Measurements from ENCODE around the gene CBLB.

Gene CBLB

DNA sequence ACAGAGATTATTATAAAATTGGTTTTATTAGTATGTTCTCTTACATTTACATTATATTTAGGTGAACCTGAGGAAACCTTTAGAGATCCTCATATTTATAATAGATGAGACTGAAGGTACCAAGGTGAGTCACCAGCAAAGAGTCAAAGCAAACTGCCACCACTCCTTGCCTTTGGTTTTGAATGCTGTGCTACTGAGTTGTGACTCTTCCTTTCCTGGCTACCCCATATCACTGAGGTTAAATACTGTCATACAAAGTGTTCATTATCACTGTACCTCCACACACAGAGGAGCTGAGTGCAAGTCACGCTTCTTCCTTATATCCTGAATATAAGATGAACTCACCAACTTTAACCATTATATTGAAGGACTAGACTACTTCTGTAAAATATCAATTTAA is 168.2 kb downstream of the CBLB start:
- no peaks in the 10 kb centered on the region for H3K79me2 ChIP-seq (ENCODE audit: insufficient read depth, low read length)
- no peaks in the 10 kb centered on the region for H3F3A ChIP-seq (ENCODE audit: low read depth)
- H3K27me3 ChIP-seq (ENCODE audit: insufficient read depth, low read length, poor library complexity, severe bottlenecking) = no peaks in the 10 kb centered on the region
- H3K4me3 ChIP-seq (ENCODE audit: low read length, poor library complexity, severe bottlenecking) = no peak overlapping the region
- no peaks in the 10 kb centered on the region for H3K9me3 ChIP-seq (ENCODE audit: insufficient read depth, low read depth, low read length)
- H3K4me2 ChIP-seq (ENCODE audit: low read depth, low read length, poor library complexity, severe bottlenecking) = no peak overlapping the region
- H2AFZ ChIP-seq (ENCODE audit: low read length) = no peak overlapping the region
- no peaks in the 10 kb centered on the region for H3K4me1 ChIP-seq (ENCODE audit: insufficient read depth, low read length, poor library complexity, severe bottlenecking)
- H3K9ac ChIP-seq (ENCODE audit: low read depth, low read length, poor library complexity, severe bottlenecking) = no peak overlapping the region
- peaks cover 9% of the 10 kb centered on the region; the same call in 1 of the 2 replicates for H3K36me3 ChIP-seq (ENCODE audit: insufficient read depth, low read length)
- H3K9me2 ChIP-seq (replicated peaks; ENCODE audit: low read depth, low read length) = no peaks in the 10 kb centered on the region
- no peak for TF ChIP-seq EZH2phosphoT487 (IDR thresholded peaks at IDR 0.05; ENCODE audit: borderline replicate concordance)
- TF ChIP-seq, protein P1, sequence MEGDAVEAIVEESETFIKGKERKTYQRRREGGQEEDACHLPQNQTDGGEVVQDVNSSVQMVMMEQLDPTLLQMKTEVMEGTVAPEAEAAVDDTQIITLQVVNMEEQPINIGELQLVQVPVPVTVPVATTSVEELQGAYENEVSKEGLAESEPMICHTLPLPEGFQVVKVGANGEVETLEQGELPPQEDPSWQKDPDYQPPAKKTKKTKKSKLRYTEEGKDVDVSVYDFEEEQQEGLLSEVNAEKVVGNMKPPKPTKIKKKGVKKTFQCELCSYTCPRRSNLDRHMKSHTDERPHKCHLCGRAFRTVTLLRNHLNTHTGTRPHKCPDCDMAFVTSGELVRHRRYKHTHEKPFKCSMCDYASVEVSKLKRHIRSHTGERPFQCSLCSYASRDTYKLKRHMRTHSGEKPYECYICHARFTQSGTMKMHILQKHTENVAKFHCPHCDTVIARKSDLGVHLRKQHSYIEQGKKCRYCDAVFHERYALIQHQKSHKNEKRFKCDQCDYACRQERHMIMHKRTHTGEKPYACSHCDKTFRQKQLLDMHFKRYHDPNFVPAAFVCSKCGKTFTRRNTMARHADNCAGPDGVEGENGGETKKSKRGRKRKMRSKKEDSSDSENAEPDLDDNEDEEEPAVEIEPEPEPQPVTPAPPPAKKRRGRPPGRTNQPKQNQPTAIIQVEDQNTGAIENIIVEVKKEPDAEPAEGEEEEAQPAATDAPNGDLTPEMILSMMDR (conservative IDR thresholded peaks at IDR 0.05; ENCODE audit: low read length) = no peak
- H4K20me1 ChIP-seq (ENCODE audit: insufficient read depth, low read length, poor library complexity, severe bottlenecking) = no peaks in the 10 kb centered on the region

DNA sequence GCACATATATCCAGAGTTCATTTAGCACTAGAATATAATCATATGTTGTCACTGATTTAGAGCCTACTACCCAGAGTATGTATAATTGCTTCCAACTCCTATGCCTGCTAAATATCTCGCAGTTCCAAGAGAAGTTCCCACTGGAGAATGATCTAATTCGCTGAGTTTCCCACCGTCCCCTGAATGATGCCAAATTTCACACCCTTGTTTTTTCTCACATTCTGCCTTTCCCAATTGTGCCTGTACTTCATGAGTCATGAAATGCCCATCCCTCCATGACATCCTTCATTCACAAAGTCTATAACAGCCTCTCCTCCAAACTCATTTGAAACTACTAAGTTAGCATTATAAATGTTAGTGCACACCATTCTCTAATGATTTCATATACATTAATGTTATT is 177.2 kb downstream of the CBLB start:
- Histone ChIP-seq H3F3A (ENCODE audit: low read depth) (no peaks in the 10 kb centered on the region), H3K9me3 (ENCODE audit: insufficient read depth, low read depth, low read length) (no peaks in the 10 kb centered on the region)

DNA sequence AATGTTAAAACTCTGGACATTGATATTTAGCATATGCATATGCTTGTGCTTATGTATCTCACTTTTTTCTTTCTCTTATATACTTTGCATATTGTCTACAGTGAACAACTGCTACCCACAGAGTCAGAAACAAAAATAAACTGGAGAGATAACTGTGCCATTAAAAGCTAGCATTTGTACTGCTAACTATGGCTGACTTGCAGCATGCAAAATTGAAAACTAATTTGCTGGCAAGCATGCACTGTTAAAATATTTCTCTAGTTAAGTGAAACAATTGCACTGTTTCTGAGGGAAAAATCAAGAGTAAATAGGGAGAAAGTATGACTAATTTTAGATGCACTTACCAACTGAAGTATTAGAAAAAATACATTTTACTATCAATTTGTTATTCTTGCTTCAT is 177.8 kb downstream of the CBLB start:
- no peak for TF ChIP-seq EZH2phosphoT487 (IDR thresholded peaks at IDR 0.05; ENCODE audit: borderline replicate concordance)
- TF ChIP-seq, protein P1 (conservative IDR thresholded peaks at IDR 0.05; ENCODE audit: low read length) = no peak
- no peak overlapping the region for H3K4me2 ChIP-seq (ENCODE audit: low read depth, low read length, poor library complexity, severe bottlenecking)
- no peak overlapping the region for H3K9ac ChIP-seq (ENCODE audit: low read depth, low read length, poor library complexity, severe bottlenecking)
- no peak overlapping the region for H2AFZ ChIP-seq (ENCODE audit: low read length)
- H4K20me1 ChIP-seq (ENCODE audit: insufficient read depth, low read length, poor library complexity, severe bottlenecking) = no peaks in the 10 kb centered on the region
- H3K9me2 ChIP-seq (replicated peaks; ENCODE audit: low read depth, low read length) = no peaks in the 10 kb centered on the region
- H3K4me3 ChIP-seq (ENCODE audit: low read length, poor library complexity, severe bottlenecking) = no peak overlapping the region
- peaks cover 8% of the 10 kb centered on the region; the same call in 1 of the 2 replicates for H3K36me3 ChIP-seq (ENCODE audit: insufficient read depth, low read length)
- no peaks in the 10 kb centered on the region for H3K27me3 ChIP-seq (ENCODE audit: insufficient read depth, low read length, poor library complexity, severe bottlenecking)
- no peaks in the 10 kb centered on the region for H3K79me2 ChIP-seq (ENCODE audit: insufficient read depth, low read length)
- no peaks in the 10 kb centered on the region for H3K4me1 ChIP-seq (ENCODE audit: insufficient read depth, low read length, poor library complexity, severe bottlenecking)
- no peaks in the 10 kb centered on the region for H3F3A ChIP-seq (ENCODE audit: low read depth)
- no peaks in the 10 kb centered on the region for H3K9me3 ChIP-seq (ENCODE audit: insufficient read depth, low read depth, low read length)

More for the DNA sequence above, 177.2 kb downstream of the CBLB start:
- peaks cover 8% of the 10 kb centered on the region; the same call in 1 of the 2 replicates for H3K36me3 ChIP-seq (ENCODE audit: insufficient read depth, low read length)
- no peaks in the 10 kb centered on the region for H3K4me1 ChIP-seq (ENCODE audit: insufficient read depth, low read length, poor library complexity, severe bottlenecking)
- H3K4me3 ChIP-seq (ENCODE audit: low read length, poor library complexity, severe bottlenecking) = no peak overlapping the region
- no peak overlapping the region for H3K9ac ChIP-seq (ENCODE audit: low read depth, low read length, poor library complexity, severe bottlenecking)
- no peaks in the 10 kb centered on the region for H4K20me1 ChIP-seq (ENCODE audit: insufficient read depth, low read length, poor library complexity, severe bottlenecking)
- no peaks in the 10 kb centered on the region for H3K79me2 ChIP-seq (ENCODE audit: insufficient read depth, low read length)
- H3K27me3 ChIP-seq (ENCODE audit: insufficient read depth, low read length, poor library complexity, severe bottlenecking) = no peaks in the 10 kb centered on the region
- H3K4me2 ChIP-seq (ENCODE audit: low read depth, low read length, poor library complexity, severe bottlenecking) = no peak overlapping the region
- H3K9me2 ChIP-seq (replicated peaks; ENCODE audit: low read depth, low read length) = no peaks in the 10 kb centered on the region
- no peak overlapping the region for H2AFZ ChIP-seq (ENCODE audit: low read length)
- no peak for TF ChIP-seq EZH2phosphoT487 (IDR thresholded peaks at IDR 0.05; ENCODE audit: borderline replicate concordance)
- TF ChIP-seq, protein P1 (conservative IDR thresholded peaks at IDR 0.05; ENCODE audit: low read length) = no peak
